ENCODE data around the gene OR1F1.

The OR1F1 gene

DNA sequence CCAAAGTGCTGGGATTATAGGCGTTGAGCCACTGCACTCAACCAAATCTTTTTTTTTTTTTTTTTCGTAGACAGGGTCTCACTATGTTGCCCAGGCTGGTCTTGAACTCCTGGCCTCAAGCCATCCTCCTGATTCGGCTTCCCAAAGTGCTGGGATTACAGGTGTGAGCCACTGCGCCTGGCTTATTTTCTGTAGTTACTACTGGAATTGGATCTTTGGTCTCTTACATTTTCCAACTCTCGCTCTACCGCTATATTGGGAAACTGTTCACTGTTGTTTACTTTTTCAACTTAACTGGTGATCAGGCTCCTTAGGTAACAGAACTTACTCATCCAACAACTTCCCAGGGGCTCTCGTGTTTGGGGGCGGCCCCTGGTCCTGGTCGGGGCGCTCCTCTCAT, 32.8 kb downstream of the OR1F1 start:
- H3K27me3 ChIP-seq (ENCODE audit: control insufficient read depth, insufficient read depth, low read length, poor library complexity, severe bottlenecking) = no peaks in the 10 kb centered on the region
- WGBS, 2 experiments = 79 to 82% methylated on average over 9 to 10 of the region's 10 CpGs
- H3K4me1 ChIP-seq (ENCODE audit: control insufficient read depth, insufficient read depth, low read length) = no peaks in the 10 kb centered on the region
- no peak overlapping the region for H3K4me3 ChIP-seq (ENCODE audit: insufficient read depth, low read depth, low read length)
- H3K36me3 ChIP-seq (ENCODE audit: control insufficient read depth, insufficient read depth, low read length) = peaks cover 26% of the 10 kb centered on the region
- no peak overlapping the region for H3K27ac ChIP-seq (ENCODE audit: insufficient read depth, low read depth, low read length, poor library complexity, severe bottlenecking)
- H3K9me3 ChIP-seq (ENCODE audit: control insufficient read depth, low read length) = peaks cover 8% of the 10 kb centered on the region

DNA sequence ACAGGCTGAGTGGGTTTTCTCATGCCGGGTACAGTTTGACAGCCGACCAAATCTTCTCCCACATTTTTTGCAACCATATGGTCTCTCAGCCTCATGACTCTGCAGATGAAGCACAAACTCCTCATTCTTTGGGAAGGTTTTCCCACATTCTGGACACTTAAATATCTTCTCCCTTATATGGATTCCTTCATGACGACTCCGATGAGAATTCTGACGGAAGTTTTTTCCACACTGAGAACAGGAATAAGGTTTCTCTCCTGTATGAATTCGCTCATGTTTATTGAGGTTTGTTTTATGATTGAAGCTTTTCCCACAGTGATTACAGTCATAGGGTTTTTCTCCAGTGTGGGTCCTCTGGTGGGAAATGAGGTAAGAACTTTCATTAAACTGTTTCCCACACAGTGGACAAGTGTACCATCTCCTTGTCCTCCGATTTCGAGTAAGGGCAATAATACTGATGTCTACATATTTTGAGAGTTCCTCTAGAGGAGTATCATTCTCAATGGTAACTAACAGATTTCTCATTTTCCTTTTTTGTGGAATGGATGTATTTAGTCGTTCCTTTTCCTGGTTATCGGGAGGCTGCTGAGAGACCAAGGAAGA, 36.0 kb downstream of the OR1F1 start:
- Histone ChIP-seq H3K9me3 (ENCODE audit: control insufficient read depth, low read length) (peaks cover 8% of the 10 kb centered on the region), H3K27ac (ENCODE audit: insufficient read depth, low read depth, low read length, poor library complexity, severe bottlenecking) (no peak overlapping the region), H3K4me3 (ENCODE audit: insufficient read depth, low read depth, low read length) (no peak overlapping the region), H3K36me3 (ENCODE audit: control insufficient read depth, insufficient read depth, low read length) (peaks cover 36% of the 10 kb centered on the region), H3K27me3 (ENCODE audit: control insufficient read depth, insufficient read depth, low read length, poor library complexity, severe bottlenecking) (no peaks in the 10 kb centered on the region), H3K4me1 (ENCODE audit: control insufficient read depth, insufficient read depth, low read length) (no peaks in the 10 kb centered on the region)
- 93 to 96% methylated on average over 7 to 10 of the region's 10 CpGs for WGBS, 2 experiments

DNA sequence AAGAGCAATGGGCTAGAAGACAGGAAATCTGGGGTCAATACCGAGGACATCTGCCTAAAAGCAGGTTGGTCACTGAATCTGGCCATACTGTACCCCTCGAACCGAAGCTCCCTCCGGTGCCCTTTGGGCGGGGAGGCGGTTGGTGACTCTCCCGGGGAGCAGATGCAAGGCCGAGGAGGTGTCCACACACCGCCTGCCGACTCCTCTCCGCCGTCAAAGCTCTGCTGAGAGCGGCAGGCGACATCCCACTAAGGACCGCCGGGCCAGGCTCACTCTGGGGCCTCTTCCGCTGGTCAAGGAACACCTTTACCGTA, 46.5 kb downstream of the OR1F1 start:
- Histone ChIP-seq H3K27ac (ENCODE audit: insufficient read depth, low read depth, low read length, poor library complexity, severe bottlenecking) (no peak overlapping the region), H3K9me3 (ENCODE audit: control insufficient read depth, low read length) (no peaks in the 10 kb centered on the region), H3K27me3 (ENCODE audit: control insufficient read depth, insufficient read depth, low read length, poor library complexity, severe bottlenecking) (no peaks in the 10 kb centered on the region), H3K4me1 (ENCODE audit: control insufficient read depth, insufficient read depth, low read length) (no peaks in the 10 kb centered on the region), H3K36me3 (ENCODE audit: control insufficient read depth, insufficient read depth, low read length) (peaks cover 14% of the 10 kb centered on the region), H3K4me3 (ENCODE audit: insufficient read depth, low read depth, low read length) (peak overlapping the region; percentile 87)
- 4% methylated on average over 18 of the region's 18 CpGs for WGBS, 2 experiments

DNA sequence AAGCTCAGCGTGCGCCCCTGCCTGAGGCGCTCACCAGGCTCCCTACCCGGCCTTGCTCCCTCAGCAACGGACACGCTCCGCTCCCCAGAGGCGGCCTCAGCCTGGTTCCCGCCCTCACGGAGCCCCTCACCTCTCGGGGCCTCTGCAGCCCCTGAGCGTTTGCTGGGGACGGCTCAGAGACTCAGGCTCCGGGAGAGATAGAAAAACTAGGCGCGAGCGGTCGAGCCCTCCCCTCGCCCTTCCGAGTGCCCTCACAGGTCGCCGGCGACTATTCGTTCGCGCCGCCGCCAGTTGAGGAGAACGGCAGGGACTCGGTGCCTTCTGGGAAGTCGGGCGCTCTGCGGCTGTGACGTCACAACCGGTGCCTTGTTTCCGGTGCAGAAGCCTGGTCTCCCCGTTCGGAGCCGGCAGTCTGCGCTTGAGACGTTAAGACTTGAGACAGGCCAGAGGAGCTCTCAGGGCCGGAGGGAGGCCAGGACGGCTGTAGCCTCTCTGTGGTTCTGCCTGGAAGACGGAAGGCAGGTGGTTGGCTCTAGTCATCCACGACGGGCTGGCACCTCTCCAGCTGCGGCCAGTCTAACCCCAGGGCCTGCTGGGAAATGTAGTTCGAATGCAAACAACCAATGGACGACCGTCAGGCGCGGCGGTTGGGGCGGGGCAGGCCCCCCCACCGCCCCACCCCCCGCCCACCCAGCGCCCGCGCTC, 47.0 kb downstream of the OR1F1 start, which contains the start of gene ZNF200:
Gene ZNF200, minus strand, starts transcription at position 302 of the 705 bp plus-strand sequence. CDS start 1,403 bp downstream, outside the sequence.
- peaks cover 14% of the 10 kb centered on the region for H3K36me3 ChIP-seq (ENCODE audit: control insufficient read depth, insufficient read depth, low read length)
- H3K4me1 ChIP-seq (ENCODE audit: control insufficient read depth, insufficient read depth, low read length) = no peaks in the 10 kb centered on the region
- WGBS, 2 experiments = 0% methylated on average over 50 to 53 of the region's 59 CpGs

DNA sequence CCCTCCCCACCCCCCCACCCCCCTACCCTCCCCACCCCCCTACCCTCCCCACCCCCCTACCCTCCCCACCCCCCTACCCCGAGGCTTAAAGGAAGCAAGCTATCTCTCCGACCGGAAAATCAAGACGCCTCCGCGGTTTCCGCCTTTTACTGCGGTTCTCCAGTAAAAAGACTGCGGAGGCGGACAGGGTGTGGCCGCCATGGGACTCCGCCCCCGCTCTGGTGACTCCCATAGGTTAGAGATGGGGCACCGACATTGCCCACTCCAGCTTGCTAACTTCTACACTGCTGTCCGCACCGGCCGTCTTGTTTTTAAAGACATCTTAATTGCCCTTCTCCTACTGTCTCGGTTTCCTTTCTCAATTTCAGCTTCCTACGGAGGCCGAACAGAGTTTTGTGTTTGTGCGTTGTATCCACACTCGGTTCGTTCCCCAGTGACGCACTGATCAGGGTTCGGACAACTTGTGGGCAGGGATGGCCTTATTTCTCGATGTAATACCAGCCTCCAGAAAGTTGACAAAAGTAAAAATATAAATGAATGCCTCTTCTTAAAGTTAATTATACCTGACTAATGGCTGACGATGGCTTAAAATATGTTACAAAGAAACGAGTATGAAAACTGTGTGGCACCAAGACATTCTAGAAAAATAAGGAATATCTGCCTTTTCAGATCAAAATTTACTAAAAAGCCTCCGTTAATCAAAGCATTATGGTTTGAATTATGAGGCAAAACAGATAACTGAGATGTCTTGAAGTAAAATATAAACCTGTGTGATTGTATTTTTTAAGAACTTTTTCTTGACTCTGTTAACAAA, 48.1 kb downstream of the OR1F1 start:
- no peak overlapping the region for H3K4me3 ChIP-seq (ENCODE audit: insufficient read depth, low read depth, low read length)
- H3K27me3 ChIP-seq (ENCODE audit: control insufficient read depth, insufficient read depth, low read length, poor library complexity, severe bottlenecking) = no peaks in the 10 kb centered on the region
- WGBS, 2 experiments = 91 to 93% methylated on average over 27 to 29 of the region's 29 CpGs
- peaks cover 14% of the 10 kb centered on the region for H3K36me3 ChIP-seq (ENCODE audit: control insufficient read depth, insufficient read depth, low read length)
- no peak overlapping the region for H3K27ac ChIP-seq (ENCODE audit: insufficient read depth, low read depth, low read length, poor library complexity, severe bottlenecking)
- H3K4me1 ChIP-seq (ENCODE audit: control insufficient read depth, insufficient read depth, low read length) = no peaks in the 10 kb centered on the region
- no peaks in the 10 kb centered on the region for H3K9me3 ChIP-seq (ENCODE audit: control insufficient read depth, low read length)

More for the DNA sequence above, 47.0 kb downstream of the OR1F1 start, which contains the start of gene ZNF200:
- Histone ChIP-seq H3K9me3 (ENCODE audit: control insufficient read depth, low read length) (no peaks in the 10 kb centered on the region), H3K27ac (ENCODE audit: insufficient read depth, low read depth, low read length, poor library complexity, severe bottlenecking) (peak within 1 kb of the TSS; percentile 27), H3K27me3 (ENCODE audit: control insufficient read depth, insufficient read depth, low read length, poor library complexity, severe bottlenecking) (no peaks in the 10 kb centered on the region), H3K4me3 (ENCODE audit: insufficient read depth, low read depth, low read length) (peak within 1 kb of the TSS; percentile 87)

DNA sequence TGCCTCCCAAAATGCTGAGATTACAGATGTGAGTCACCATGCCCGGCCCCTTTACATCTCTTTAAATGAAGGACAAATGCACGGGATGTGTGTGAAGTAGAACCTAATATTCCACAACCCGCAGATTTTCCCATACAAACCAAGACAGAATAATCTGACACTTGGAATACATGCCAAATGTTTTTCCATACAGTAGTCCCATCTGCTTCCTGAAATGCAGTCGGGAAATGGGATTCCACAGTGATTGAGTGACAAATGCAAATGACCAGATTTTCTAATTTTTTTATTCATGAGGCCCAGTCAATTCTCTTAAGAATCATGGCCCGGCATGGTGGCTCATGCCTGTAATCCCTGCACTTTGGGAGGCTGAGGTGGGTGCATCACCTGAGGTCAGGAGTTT, 53.8 kb downstream of the OR1F1 start:
- Histone ChIP-seq H3K36me3 (ENCODE audit: control insufficient read depth, insufficient read depth, low read length) (no peaks in the 10 kb centered on the region), H3K9me3 (ENCODE audit: control insufficient read depth, low read length) (no peaks in the 10 kb centered on the region), H3K27ac (ENCODE audit: insufficient read depth, low read depth, low read length, poor library complexity, severe bottlenecking) (no peak overlapping the region), H3K4me1 (ENCODE audit: control insufficient read depth, insufficient read depth, low read length) (no peaks in the 10 kb centered on the region), H3K4me3 (ENCODE audit: insufficient read depth, low read depth, low read length) (no peak overlapping the region), H3K27me3 (ENCODE audit: control insufficient read depth, insufficient read depth, low read length, poor library complexity, severe bottlenecking) (no peaks in the 10 kb centered on the region)
- WGBS, 2 experiments = 70 to 74% methylated on average over 5 of the region's 5 CpGs

DNA sequence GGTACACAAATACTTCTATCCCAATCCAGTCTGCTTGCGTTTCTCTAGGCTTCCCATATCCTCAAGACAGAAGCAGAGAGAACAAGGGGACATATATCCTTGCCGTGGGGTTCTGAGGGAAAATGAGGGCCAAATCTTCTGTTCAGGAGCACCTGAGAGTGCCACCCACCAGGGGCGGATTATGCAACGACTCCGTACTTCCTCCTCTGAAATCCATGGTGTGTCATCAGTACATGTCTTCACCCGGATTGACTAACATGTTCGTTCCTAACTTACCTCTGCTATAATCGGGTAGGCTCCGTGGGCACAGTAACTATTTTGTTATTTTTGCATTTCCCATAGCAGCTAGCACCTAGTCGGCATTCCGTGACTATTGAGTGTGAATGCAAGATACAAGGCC, 54.7 kb downstream of the OR1F1 start:
- H3K27ac ChIP-seq (ENCODE audit: insufficient read depth, low read depth, low read length, poor library complexity, severe bottlenecking) = no peak overlapping the region
- WGBS, 2 experiments = 83 to 84% methylated on average over 11 of the region's 11 CpGs
- no peaks in the 10 kb centered on the region for H3K36me3 ChIP-seq (ENCODE audit: control insufficient read depth, insufficient read depth, low read length)
- H3K9me3 ChIP-seq (ENCODE audit: control insufficient read depth, low read length) = no peaks in the 10 kb centered on the region
- H3K27me3 ChIP-seq (ENCODE audit: control insufficient read depth, insufficient read depth, low read length, poor library complexity, severe bottlenecking) = no peaks in the 10 kb centered on the region
- H3K4me1 ChIP-seq (ENCODE audit: control insufficient read depth, insufficient read depth, low read length) = no peaks in the 10 kb centered on the region
- no peak overlapping the region for H3K4me3 ChIP-seq (ENCODE audit: insufficient read depth, low read depth, low read length)

DNA sequence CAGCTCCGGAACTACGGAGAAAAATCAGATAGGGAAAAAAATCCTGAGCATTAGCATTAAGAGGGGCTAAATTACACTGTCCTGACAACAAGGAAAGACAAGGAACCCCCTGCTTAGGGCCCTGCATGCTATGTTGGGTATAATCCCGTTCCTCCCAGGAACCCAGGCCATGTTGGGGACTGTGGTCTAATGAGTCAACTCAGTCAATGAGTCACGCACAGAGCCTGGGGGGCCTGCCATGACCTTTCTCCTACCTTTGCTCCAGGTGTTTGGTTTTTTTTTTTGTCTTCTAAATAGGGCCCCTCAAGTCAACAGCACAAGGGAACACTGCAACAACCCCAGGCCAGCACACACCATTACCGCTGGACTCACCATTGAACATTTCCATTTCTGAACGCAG, 55.9 kb downstream of the OR1F1 start:
- no peaks in the 10 kb centered on the region for H3K36me3 ChIP-seq (ENCODE audit: control insufficient read depth, insufficient read depth, low read length)
- 88% methylated on average over 6 of the region's 6 CpGs for WGBS, 2 experiments
- H3K9me3 ChIP-seq (ENCODE audit: control insufficient read depth, low read length) = no peaks in the 10 kb centered on the region
- H3K27ac ChIP-seq (ENCODE audit: insufficient read depth, low read depth, low read length, poor library complexity, severe bottlenecking) = no peak overlapping the region
- H3K4me1 ChIP-seq (ENCODE audit: control insufficient read depth, insufficient read depth, low read length) = no peaks in the 10 kb centered on the region
- H3K4me3 ChIP-seq (ENCODE audit: insufficient read depth, low read depth, low read length) = no peak overlapping the region
- no peaks in the 10 kb centered on the region for H3K27me3 ChIP-seq (ENCODE audit: control insufficient read depth, insufficient read depth, low read length, poor library complexity, severe bottlenecking)

DNA sequence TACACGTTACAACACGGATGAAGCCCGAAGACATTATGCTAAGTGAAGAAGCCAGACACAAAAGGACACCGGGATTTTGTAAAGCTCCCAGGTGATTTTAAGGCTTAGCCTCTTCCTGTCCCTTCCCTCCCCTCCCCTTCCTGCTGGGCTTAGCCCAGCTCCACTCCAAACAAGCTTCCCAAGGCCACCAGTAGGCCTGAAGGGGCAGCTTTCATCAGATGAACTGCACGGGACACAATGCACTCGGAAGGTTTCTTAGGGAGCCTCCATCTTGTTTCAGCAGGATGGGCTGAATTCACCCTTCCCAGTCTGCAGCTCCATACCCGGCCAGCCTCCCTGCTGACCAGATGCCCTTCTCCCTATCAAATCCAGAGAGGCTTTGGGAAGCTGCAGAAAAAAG, 58.0 kb downstream of the OR1F1 start:
- 82 to 83% methylated on average over 7 of the region's 7 CpGs for WGBS, 2 experiments
- no peaks in the 10 kb centered on the region for H3K9me3 ChIP-seq (ENCODE audit: control insufficient read depth, low read length)
- H3K27me3 ChIP-seq (ENCODE audit: control insufficient read depth, insufficient read depth, low read length, poor library complexity, severe bottlenecking) = no peaks in the 10 kb centered on the region
- no peaks in the 10 kb centered on the region for H3K4me1 ChIP-seq (ENCODE audit: control insufficient read depth, insufficient read depth, low read length)
- H3K36me3 ChIP-seq (ENCODE audit: control insufficient read depth, insufficient read depth, low read length) = no peaks in the 10 kb centered on the region
- no peak overlapping the region for H3K4me3 ChIP-seq (ENCODE audit: insufficient read depth, low read depth, low read length)
- H3K27ac ChIP-seq (ENCODE audit: insufficient read depth, low read depth, low read length, poor library complexity, severe bottlenecking) = no peak overlapping the region

DNA sequence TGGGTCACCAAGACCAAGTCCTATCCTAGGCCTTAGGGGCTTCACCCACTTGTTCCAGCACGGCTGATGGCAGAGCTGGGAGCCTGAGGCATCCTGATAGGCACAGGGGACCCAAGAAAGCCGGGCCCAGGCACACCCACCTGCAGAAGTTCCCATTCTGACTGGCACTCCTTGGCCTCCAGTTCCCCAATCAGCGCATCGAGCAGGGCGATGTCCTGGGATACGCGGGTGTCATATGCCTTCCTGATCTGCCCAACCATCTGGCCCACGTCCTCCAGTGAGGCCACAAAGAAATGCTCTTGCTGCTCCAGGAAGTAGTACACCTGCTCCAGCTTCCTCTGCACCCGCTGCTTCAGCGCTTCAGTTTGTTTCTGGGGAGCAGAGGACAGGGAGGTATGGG, 58.9 kb downstream of the OR1F1 start:
- Histone ChIP-seq H3K27ac (ENCODE audit: insufficient read depth, low read depth, low read length, poor library complexity, severe bottlenecking) (no peak overlapping the region), H3K4me1 (ENCODE audit: control insufficient read depth, insufficient read depth, low read length) (no peaks in the 10 kb centered on the region), H3K9me3 (ENCODE audit: control insufficient read depth, low read length) (no peaks in the 10 kb centered on the region), H3K36me3 (ENCODE audit: control insufficient read depth, insufficient read depth, low read length) (no peaks in the 10 kb centered on the region), H3K27me3 (ENCODE audit: control insufficient read depth, insufficient read depth, low read length, poor library complexity, severe bottlenecking) (no peaks in the 10 kb centered on the region), H3K4me3 (ENCODE audit: insufficient read depth, low read depth, low read length) (no peak overlapping the region)
- WGBS, 2 experiments = 90% methylated on average over 10 of the region's 10 CpGs

Measured in ectodermal cell (in vitro differentiated cells).